SK-N-SH (cell line): ENCODE data around the gene AMELY.

ENCODE experiments used
- CHD2 ChIP-seq: fragments of 150-350 bp; IDR thresholded peaks from 2 replicates; pipeline ENCODE4 v1.6.1; 2018; ENCODE audit warnings: low read length; ENCODE audit not compliant: partially characterized antibody
- EP300 ChIP-seq, 2 experiments: IDR thresholded peaks; 2 replicates each; pipeline versions ENCODE4 v1.4.0 to v1.6.1; 2012; ENCODE audit warnings: borderline replicate concordance in 1 of 2, low read depth in 1 of 2, low read length in 1 of 2
- EZH2phosphoT487 ChIP-seq: fragments of 200-600 bp; sonication (generic); IDR thresholded peaks from 2 replicates; pipeline ENCODE4 v1.6.1; 2017; ENCODE audit warnings: low read depth, mixed run types, mild to moderate bottlenecking, antibody characterized with exemption, moderate library complexity, borderline replicate concordance
- FOXM1 ChIP-seq: IDR thresholded peaks from 2 replicates; pipeline ENCODE4 v1.4.0; 2012; ENCODE audit warnings: low read depth, mild to moderate bottlenecking
- JUND ChIP-seq: IDR thresholded peaks from 2 replicates; pipeline ENCODE4 v1.4.0; 2012
- MXI1 ChIP-seq: IDR thresholded peaks from 2 replicates; pipeline ENCODE4 v1.6.1; 2012; ENCODE audit warnings: mild to moderate bottlenecking, low read depth, low read length, improper control_type of control experiment
- NFIC ChIP-seq: IDR thresholded peaks from 2 replicates; pipeline ENCODE4 v1.4.0; 2012; ENCODE audit warnings: borderline replicate concordance
- RCOR1 ChIP-seq: fragments of 150-350 bp; IDR thresholded peaks from 2 replicates; pipeline ENCODE4 v1.6.1; 2017; ENCODE audit warnings: antibody characterized with exemption, low read length
- RFX5 ChIP-seq: IDR thresholded peaks from 2 replicates; pipeline ENCODE4 v1.6.1; 2012; ENCODE audit warnings: mild to moderate bottlenecking, improper control_type of control experiment, low read length
- SIN3A ChIP-seq: IDR thresholded peaks from 2 replicates; pipeline ENCODE4 v1.6.1; 2012; ENCODE audit warnings: low read depth, mild to moderate bottlenecking, low read length, moderate library complexity, borderline replicate concordance
- TAF1 ChIP-seq: IDR thresholded peaks from 2 replicates; pipeline ENCODE4 v1.6.1; 2012; ENCODE audit warnings: low read depth, mild to moderate bottlenecking, low read length, moderate library complexity, borderline replicate concordance
- TF ChIP-seq, protein P1 (sequence below): IDR thresholded peaks from 2 replicates; pipeline ENCODE4 v1.4.0; 2012; ENCODE audit warnings: low read depth
- TF ChIP-seq, protein P2 (sequence below): fragments of 200-600 bp; sonication (generic); IDR thresholded peaks from 2 replicates; pipeline ENCODE4 v1.6.1; 2017; ENCODE audit warnings: antibody characterized with exemption, mild to moderate bottlenecking, moderate library complexity

DNA sequence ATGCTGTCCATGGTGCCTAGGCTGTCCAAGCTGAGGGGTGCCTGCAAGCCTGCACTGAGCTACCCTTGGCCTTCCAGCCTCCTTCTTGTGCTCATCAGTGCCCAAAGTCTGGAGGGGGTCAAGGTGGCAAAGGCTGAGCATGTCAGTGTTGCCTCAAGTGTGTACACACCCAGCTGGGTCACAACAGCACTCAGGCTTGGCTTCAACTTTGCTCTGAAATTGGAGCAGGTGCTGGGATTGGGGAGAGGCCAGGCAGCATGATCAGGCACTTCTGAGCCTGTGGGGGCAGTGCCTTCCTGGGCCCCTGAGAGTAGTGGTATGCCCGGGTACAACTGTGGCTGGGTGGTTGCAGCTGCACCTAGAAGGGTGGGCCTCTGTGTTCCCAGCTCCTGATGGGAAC lies 17.7 kb upstream of the AMELY start:
- TF ChIP-seq RFX5 (no peak), FOXM1 (no peak), EP300 (IDR thresholded peaks at IDR 0.05; ENCODE audit: borderline replicate concordance in 1 of 2, low read depth in 1 of 2, low read length in 1 of 2) (no peak), NFIC (no peak), MXI1 (no peak), RCOR1 (no peak), SIN3A (no peak), CHD2 (no peak), TAF1 (no peak), EZH2phosphoT487 (no peak), JUND (no peak)
- TF ChIP-seq, protein P1, sequence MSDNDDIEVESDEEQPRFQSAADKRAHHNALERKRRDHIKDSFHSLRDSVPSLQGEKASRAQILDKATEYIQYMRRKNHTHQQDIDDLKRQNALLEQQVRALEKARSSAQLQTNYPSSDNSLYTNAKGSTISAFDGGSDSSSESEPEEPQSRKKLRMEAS: no peak
- TF ChIP-seq, protein P2, sequence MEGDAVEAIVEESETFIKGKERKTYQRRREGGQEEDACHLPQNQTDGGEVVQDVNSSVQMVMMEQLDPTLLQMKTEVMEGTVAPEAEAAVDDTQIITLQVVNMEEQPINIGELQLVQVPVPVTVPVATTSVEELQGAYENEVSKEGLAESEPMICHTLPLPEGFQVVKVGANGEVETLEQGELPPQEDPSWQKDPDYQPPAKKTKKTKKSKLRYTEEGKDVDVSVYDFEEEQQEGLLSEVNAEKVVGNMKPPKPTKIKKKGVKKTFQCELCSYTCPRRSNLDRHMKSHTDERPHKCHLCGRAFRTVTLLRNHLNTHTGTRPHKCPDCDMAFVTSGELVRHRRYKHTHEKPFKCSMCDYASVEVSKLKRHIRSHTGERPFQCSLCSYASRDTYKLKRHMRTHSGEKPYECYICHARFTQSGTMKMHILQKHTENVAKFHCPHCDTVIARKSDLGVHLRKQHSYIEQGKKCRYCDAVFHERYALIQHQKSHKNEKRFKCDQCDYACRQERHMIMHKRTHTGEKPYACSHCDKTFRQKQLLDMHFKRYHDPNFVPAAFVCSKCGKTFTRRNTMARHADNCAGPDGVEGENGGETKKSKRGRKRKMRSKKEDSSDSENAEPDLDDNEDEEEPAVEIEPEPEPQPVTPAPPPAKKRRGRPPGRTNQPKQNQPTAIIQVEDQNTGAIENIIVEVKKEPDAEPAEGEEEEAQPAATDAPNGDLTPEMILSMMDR: no peak
